Ureter (tissue), 1 donor: Measurements from ENCODE around the gene XRN1. TPM values are rescaled to one million over a fixed set of nuclear protein-coding genes. Genes with fewer than 3 reads are reported as not detected.
"Not testable (repeated sequence)": the region's sequence is repeated elsewhere in the genome, so short reads cannot be mapped to it uniquely, and the experiment has no call there.

Source experiments
- DNase-seq: peaks from one replicate; pipeline ENCODE4 v3.0.0-alpha.2; 2020; ENCODE audit warnings: low spot score
- total RNA-seq: library from RNA; stranded (reverse); gene quantifications from one replicate; pipeline ENCODE4 v1.2.4, GENCODE V29; 2023
- donor health status: DM: yes; HTN: yes; CAD: no.

XRN1 gene
- total RNA-seq, 1 donor from 2014 or later = 72.8 TPM

- DNase-seq = not testable (repeated sequence)
These were observed 123.4 kb downstream of the XRN1 start for GRCh38 chr3:142324275-142324953.

- DNase-seq = no peak
These were observed 127.9 kb downstream of the XRN1 start for GRCh38 chr3:142319912-142320311.

GRCh38 chr3:142319094-142319493, 128.7 kb downstream of the XRN1 start:
- DNase-seq = no peak

GRCh38 chr3:142318331-142318730, 129.5 kb downstream of the XRN1 start:
- DNase-seq = no peak

- not testable (repeated sequence) for DNase-seq
These were observed 131.9 kb downstream of the XRN1 start for GRCh38 chr3:142315978-142316388.

GRCh38 chr3:142315083-142315482, 132.8 kb downstream of the XRN1 start:
- no peak for DNase-seq

GRCh38 chr3:142310439-142310838, 137.4 kb downstream of the XRN1 start:
- no peak for DNase-seq

- not testable (repeated sequence) for DNase-seq
These were observed 145.0 kb downstream of the XRN1 start for GRCh38 chr3:142302847-142303246.

- DNase-seq = no peak
These were observed 149.2 kb downstream of the XRN1 start for GRCh38 chr3:142298626-142299025.

- no peak for DNase-seq
These were observed 151.3 kb downstream of the XRN1 start for GRCh38 chr3:142296507-142296906.

GRCh38 chr3:142287866-142288638, 159.8 kb downstream of the XRN1 start:
- no peak for DNase-seq

GRCh38 chr3:142285083-142285517, 162.7 kb downstream of the XRN1 start:
- DNase-seq = no peak

GRCh38 chr3:142282503-142282902, 165.3 kb downstream of the XRN1 start:
- DNase-seq = no peak

- DNase-seq = no peak
These were observed 166.4 kb downstream of the XRN1 start for GRCh38 chr3:142281474-142281873.

GRCh38 chr3:142279965-142280590, 167.8 kb downstream of the XRN1 start:
- DNase-seq = peak; percentile 59

- no peak for DNase-seq
These were observed 169.4 kb downstream of the XRN1 start for GRCh38 chr3:142278451-142278850.

GRCh38 chr3:142276781-142277180, 171.1 kb downstream of the XRN1 start:
- no peak for DNase-seq

- no peak for DNase-seq
These were observed 172.0 kb downstream of the XRN1 start for GRCh38 chr3:142275856-142276255.

- no peak for DNase-seq
These were observed 172.9 kb downstream of the XRN1 start for GRCh38 chr3:142274908-142275307.

- DNase-seq = no peak
These were observed 174.3 kb downstream of the XRN1 start for GRCh38 chr3:142273501-142273900.

- DNase-seq = no peak
These were observed 175.5 kb downstream of the XRN1 start for GRCh38 chr3:142272200-142272891.

- DNase-seq = no peak
These were observed 177.4 kb downstream of the XRN1 start for GRCh38 chr3:142270407-142270806.
